ENCODE measurements around the gene HTRA3.

DNA sequence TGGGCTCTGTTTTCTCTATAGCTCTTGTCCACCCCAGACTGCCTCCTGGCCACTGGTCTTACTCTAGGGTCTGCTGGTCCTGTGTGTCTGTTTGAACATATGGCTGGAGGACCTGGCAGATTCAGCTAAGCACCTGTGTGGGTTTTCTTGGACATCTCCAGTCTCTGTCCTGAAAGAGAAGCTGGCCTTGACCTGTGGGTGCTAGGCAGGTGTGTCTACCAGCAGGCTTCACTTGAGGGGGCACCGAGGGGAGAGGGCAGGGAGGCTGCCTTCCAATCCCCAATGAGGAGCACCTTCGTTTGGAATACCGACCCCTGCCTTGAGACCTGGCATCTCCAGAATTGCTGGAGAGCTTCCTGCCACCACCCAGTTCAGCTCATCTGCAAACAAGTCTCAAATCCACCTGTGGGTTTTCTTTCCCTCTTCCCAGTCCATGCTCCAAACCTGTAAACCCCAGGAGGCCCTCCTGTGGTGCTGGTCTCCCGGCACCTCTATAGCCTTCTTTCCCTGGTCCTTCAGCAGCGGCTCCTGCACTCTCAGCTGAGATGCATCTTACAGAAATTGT, 45.2 kb downstream of the HTRA3 start:
- TF ChIP-seq CTCF (IDR thresholded peaks at IDR 0.05) (no peak), EZH2 (IDR thresholded peaks at IDR 0.05) (no peak)

Data from neural progenitor cell (in vitro differentiated cells).